ENCODE data around the gene ZNF736. TPM values are rescaled to one million over a fixed set of nuclear protein-coding genes. Genes with fewer than 3 reads are reported as not detected.
"Not testable (repeated sequence)": the region's sequence is repeated elsewhere in the genome, so short reads cannot be mapped to it uniquely, and the experiment has no call there.

The ZNF736 gene
- total RNA-seq, 1 donor from 2014 or later: not detected

DNA sequence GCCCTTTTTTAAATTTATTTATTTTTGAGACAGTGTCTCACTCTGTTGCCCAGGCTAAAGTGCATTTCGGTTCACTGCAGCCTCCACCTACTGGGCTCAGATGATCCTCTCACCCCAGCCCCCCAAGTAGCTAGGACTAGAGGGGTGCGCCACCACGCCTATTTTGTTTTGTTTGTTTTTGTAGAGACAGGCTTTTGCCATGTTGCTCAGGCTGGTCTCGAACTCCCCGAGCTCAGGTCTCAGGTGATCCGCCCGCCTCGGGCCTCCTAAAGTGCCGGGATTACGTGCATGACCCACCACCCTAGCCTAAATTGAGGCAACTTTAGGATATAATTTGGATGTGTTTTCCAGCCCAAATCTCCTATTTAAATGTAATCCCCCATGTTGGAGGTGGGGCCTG lies 805 bp downstream of the ZNF736 start:
- Mint-ChIP-seq H3K9me3 (no peaks in the 10 kb centered on the region), H3K27me3 (no peaks in the 10 kb centered on the region), H3K4me1 (ENCODE audit: unreplicated experiment) (no peaks in the 10 kb centered on the region), H3K36me3 (no peaks in the 10 kb centered on the region), H3K27ac (no peak overlapping the region), H3K4me3 (no peak overlapping the region)
- TF ChIP-seq, protein P1, sequence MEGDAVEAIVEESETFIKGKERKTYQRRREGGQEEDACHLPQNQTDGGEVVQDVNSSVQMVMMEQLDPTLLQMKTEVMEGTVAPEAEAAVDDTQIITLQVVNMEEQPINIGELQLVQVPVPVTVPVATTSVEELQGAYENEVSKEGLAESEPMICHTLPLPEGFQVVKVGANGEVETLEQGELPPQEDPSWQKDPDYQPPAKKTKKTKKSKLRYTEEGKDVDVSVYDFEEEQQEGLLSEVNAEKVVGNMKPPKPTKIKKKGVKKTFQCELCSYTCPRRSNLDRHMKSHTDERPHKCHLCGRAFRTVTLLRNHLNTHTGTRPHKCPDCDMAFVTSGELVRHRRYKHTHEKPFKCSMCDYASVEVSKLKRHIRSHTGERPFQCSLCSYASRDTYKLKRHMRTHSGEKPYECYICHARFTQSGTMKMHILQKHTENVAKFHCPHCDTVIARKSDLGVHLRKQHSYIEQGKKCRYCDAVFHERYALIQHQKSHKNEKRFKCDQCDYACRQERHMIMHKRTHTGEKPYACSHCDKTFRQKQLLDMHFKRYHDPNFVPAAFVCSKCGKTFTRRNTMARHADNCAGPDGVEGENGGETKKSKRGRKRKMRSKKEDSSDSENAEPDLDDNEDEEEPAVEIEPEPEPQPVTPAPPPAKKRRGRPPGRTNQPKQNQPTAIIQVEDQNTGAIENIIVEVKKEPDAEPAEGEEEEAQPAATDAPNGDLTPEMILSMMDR (conservative IDR thresholded peaks at IDR 0.05): no peak
- no peak for DNase-seq (ENCODE audit: extremely low spot score, unreplicated experiment)

DNA sequence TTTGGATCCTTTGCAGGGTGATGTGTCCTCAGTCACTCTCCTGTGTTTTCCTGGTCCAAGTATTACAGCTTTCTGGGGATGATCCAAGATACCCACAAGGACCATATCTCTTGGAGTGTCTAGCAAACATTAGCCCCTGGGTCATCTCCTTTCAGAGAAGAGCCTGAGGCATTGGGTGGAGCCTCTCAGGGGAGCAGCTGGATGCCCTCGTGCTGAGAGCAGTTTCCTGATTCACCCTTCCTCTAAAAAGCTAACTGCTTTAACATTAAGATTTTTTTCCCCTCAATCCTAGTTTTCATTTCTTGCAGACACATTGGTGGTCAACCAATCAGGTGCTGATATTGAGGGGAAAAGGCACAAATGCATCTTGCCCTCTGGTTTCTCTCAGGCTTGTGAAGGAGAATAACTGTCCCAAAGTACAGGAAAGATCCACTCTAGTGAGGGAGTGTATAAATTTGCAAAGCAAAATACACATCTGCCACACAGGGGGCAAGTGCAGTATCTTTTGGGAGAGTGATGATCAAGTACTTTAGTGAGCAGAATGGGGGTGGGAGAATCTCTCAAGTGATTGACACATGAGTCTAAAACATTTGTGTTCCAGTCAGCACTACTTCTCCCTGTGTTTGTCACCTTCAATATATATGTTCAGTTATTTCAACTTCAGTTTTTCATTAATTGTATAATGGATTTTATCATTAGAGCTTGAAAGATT lies 2.4 kb downstream of the ZNF736 start:
- H3K27me3 Mint-ChIP-seq; H3K4me3 Mint-ChIP-seq; H3K4me1 Mint-ChIP-seq (ENCODE audit: unreplicated experiment); H3K36me3 Mint-ChIP-seq; H3K27ac Mint-ChIP-seq; H3K9me3 Mint-ChIP-seq; DNase-seq (ENCODE audit: extremely low spot score, unreplicated experiment): not testable (repeated sequence)

DNA sequence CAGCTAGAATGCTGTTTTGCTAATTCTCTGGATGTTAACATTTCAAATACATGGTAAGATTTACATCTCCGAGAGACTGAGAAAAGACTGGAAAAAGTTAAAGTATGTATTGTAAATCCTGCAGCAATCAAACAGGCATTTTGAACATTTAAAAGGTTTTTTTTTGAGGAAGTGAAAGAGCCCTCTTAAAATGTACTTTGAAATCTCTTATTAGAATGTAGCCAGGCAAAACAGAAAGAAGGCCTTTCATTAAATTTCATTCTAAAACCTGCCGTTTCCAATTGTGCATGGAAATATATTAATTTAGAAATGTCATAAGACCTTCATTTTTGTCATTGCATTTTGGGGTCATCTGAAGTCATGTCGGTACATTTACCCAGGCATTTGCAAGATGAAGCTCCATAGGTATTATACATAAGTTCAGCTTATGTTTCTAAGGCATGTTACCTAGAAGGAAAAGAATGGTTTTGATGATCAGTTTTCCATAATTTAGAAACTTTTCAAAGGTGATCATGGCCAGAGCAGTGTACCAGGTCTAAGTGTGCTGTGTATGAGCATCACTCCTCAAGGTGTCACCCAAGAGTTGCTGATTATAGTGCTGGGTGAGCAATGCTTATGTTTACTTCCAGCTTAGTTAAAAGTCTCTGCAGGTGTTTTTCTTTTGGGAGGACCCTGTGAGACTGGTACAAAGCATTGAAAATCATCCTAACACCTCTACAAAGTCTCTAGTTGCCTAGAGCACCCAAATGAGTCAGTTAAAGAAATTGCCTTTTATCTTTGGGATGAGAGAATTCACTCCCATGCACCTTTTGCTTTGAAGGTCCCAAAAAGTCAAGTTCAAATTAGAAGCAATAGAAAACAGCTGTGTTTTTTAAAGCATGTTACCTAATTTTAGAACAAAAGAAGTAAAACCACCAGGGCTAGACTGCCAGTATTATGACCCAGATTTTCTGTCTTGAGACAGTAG lies 7.1 kb downstream of the ZNF736 start:
- H3K27me3 Mint-ChIP-seq: no peaks in the 10 kb centered on the region
- no peaks in the 10 kb centered on the region for H3K4me1 Mint-ChIP-seq (ENCODE audit: unreplicated experiment)
- DNase-seq (ENCODE audit: extremely low spot score, unreplicated experiment): no peak
- H3K4me3 Mint-ChIP-seq: no peak overlapping the region
- H3K9me3 Mint-ChIP-seq: no peaks in the 10 kb centered on the region
- TF ChIP-seq, protein P1 (conservative IDR thresholded peaks at IDR 0.05): no peak
- no peak overlapping the region for H3K27ac Mint-ChIP-seq
- no peaks in the 10 kb centered on the region for H3K36me3 Mint-ChIP-seq

DNA sequence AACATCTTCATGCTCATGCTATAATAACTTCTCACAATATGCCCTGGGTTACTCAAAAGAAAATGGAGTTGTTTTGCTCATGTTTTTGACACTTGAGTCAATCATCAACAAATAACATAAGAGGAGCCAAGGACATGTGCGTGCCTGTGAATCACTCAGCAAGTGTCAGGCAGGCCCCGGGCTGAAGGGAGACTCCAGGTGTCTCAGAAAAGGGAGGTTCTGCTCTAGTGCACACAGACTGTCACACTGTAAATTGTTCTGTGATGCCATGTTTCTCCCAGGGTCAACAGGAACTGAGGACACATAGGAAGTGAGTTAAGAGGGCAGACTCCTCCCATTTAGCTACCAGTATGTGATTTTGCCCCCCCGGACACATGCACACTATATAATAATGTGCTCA lies 10.4 kb downstream of the ZNF736 start:
- DNase-seq (ENCODE audit: extremely low spot score, unreplicated experiment); H3K27me3 Mint-ChIP-seq; H3K36me3 Mint-ChIP-seq; H3K4me1 Mint-ChIP-seq (ENCODE audit: unreplicated experiment); H3K27ac Mint-ChIP-seq; H3K4me3 Mint-ChIP-seq; H3K9me3 Mint-ChIP-seq: not testable (repeated sequence)

DNA sequence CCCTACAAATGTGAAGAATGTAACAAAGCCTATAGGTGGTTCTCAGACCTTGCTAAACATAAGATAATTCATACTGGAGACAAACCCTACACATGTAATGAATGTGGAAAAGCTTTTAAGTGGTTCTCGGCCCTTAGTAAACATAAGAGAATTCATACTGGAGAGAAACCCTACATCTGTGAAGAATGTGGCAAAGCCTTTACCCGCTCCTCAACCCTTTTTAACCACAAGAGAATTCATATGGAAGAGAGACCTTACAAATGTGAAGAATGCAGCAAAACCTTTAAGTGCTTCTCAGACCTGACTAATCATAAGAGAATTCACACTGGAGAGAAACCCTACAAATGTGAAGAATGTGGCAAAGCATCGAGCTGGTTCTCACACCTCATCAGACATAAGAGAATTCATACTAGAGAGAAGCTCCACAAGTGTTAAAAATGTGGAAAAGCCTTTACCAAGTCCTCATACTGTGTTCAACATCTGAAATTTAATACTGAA lies 35.0 kb downstream of the ZNF736 start:
- DNase-seq (ENCODE audit: extremely low spot score, unreplicated experiment); H3K27ac Mint-ChIP-seq; H3K36me3 Mint-ChIP-seq; H3K27me3 Mint-ChIP-seq; H3K4me3 Mint-ChIP-seq; H3K4me1 Mint-ChIP-seq (ENCODE audit: unreplicated experiment): not testable (repeated sequence)
- peaks cover 20% of the 10 kb centered on the region for H3K9me3 Mint-ChIP-seq

DNA sequence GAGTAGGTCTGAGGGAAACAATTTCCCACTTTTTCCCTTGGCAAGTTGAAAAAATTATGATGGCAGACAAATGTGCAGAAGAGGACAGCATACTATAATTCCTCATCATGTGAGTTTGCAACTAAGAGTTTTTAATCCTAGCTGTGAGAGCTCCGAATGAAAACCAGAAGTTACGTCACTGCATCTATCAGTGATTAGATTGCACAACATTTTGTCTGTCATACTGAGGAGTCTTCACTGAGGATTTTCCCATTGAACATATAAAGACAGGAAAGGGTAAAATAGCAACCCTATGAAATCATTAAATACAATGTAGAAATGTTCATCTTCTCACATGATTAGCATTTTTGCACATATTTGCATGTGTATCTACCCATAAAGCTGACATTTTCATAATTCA lies 45.8 kb downstream of the ZNF736 start:
- Mint-ChIP-seq H3K9me3 (peaks cover 7% of the 10 kb centered on the region), H3K4me1 (ENCODE audit: unreplicated experiment) (no peaks in the 10 kb centered on the region), H3K27ac (no peak overlapping the region), H3K4me3 (no peak overlapping the region), H3K27me3 (no peaks in the 10 kb centered on the region), H3K36me3 (no peaks in the 10 kb centered on the region)
- DNase-seq (ENCODE audit: extremely low spot score, unreplicated experiment): no peak
- TF ChIP-seq, protein P1 (conservative IDR thresholded peaks at IDR 0.05): no peak

DNA sequence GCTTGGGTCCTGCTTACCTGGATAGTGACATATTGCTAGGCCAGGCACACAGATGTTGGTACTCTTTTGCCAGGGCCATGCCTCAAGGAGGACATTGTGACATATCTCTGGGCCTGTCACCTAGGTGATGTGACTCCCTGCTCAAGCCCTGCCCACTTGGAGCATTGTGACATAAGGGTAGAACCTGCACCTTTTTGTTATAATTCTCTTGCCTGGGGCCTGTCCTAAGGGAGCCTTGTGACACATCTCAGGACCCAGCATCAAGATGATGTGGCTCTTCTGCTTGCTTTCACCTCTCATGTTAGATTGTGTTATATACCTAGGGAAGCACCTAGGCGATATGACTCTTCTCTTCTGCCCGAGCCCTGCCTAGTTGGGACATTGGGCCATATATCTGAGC lies 57.4 kb downstream of the ZNF736 start:
- Mint-ChIP-seq H3K27me3 (no peaks in the 10 kb centered on the region), H3K27ac (no peak overlapping the region), H3K4me3 (no peak overlapping the region), H3K36me3 (no peaks in the 10 kb centered on the region), H3K4me1 (ENCODE audit: unreplicated experiment) (no peaks in the 10 kb centered on the region), H3K9me3 (peaks cover 26% of the 10 kb centered on the region)
- no peak for DNase-seq (ENCODE audit: extremely low spot score, unreplicated experiment)
- TF ChIP-seq, protein P1 (conservative IDR thresholded peaks at IDR 0.05): no peak
